Heart right ventricle (tissue), 16 donors: ENCODE data around the gene TTC7B. TPM values are rescaled to one million over a fixed set of nuclear protein-coding genes. Genes with fewer than 3 reads are reported as not detected.

Source experiments
- ATAC-seq, 8 donors: fragments of 200-7000 bp; cut with Tn5 transposase; one replicate each; pipeline ENCODE4 v1.9.1; 2020; ENCODE audit warnings: mild to moderate bottlenecking in 8 of 8, moderate library complexity in 8 of 8, moderate number of reproducible peaks in 1 of 8
- DNase-seq, 2 donors: peaks; one replicate each; pipeline ENCODE4 v3.0.0-alpha.2; 2020
- H3K27ac ChIP-seq, 10 donors: fragments of 200-600 bp; sonication (generic) in 2 of 10; one replicate each; pipeline versions ENCODE4 v1.5.0 to v1.8.0; 2020 to 2022; ENCODE audit warnings: mild to moderate bottlenecking in 3 of 10
- H3K27me3 ChIP-seq, 7 donors: fragments of 200-600 bp; one replicate each; pipeline ENCODE4 v1.8.0; 2021 to 2022; ENCODE audit warnings: mild to moderate bottlenecking in 2 of 7
- H3K36me3 ChIP-seq, 9 donors: fragments of 200-600 bp; sonication (generic) in 1 of 9; one replicate each; pipeline versions ENCODE4 v1.5.0 to v1.8.0; 2020 to 2022; ENCODE audit warnings: mild to moderate bottlenecking in 2 of 9
- H3K4me1 ChIP-seq, 9 donors: fragments of 200-600 bp; sonication (generic) in 1 of 9; one replicate each; pipeline versions ENCODE4 v1.5.0 to v1.8.0; 2020 to 2022; ENCODE audit warnings: mild to moderate bottlenecking in 4 of 9
- H3K4me3 ChIP-seq, 10 donors: fragments of 200-600 bp; sonication (generic) in 2 of 10; one replicate each; pipeline versions ENCODE4 v1.5.0 to v1.8.0; 2020 to 2022; ENCODE audit warnings: mild to moderate bottlenecking in 7 of 10, moderate library complexity in 2 of 10
- H3K9me3 ChIP-seq, 11 donors: fragments of 200-600 bp in 10 of 11; sonication (generic) in 2 of 11; one replicate each; pipeline versions ENCODE4 v1.5.0 to v1.8.0; 2013 to 2022; ENCODE audit warnings: mild to moderate bottlenecking in 2 of 11, control low read depth in 1 of 11, moderate library complexity in 1 of 11
- WGBS, 2 donors: extraction: QIAGEN DNeasy Blood & Tissue Kit; methylation state at CpG; one replicate each; pipeline ENCODE4 v1.1.7; 2013; ENCODE audit warnings: inconsistent platforms in 1 of 2; 5-methylcytosine and 5-hydroxymethylcytosine counted together
- intact Hi-C, 10 donors: fragments of 100-400 bp; cut with DNase I; formaldehyde crosslinking; loops; one replicate each; pipeline versions ENCODE4 v1.11.1 to v1.14.2; 2022
- polyA plus RNA-seq, 2 donors: library from polyadenylated mRNA; stranded (reverse); fragments of 200-250 nt; gene quantifications; one replicate each; pipeline ENCODE4 v1.2.3, GENCODE V29; 2013
- total RNA-seq, 10 donors: library from RNA; stranded (reverse); fragmentation: NEBNext Ultra II Directional in 3 of 10; extraction: Animal tissue kit (Norgen Biotek cat#: 25700) in 3 of 10; gene quantifications; one replicate each; pipeline versions ENCODE4 v1.2.1 to v1.2.4, GENCODE V29; 2021 to 2023
- TF ChIP-seq, protein P1 (sequence below), 9 donors: fragments of 200-600 bp; sonication (generic) in 2 of 9; IDR thresholded peaks; one replicate each; pipeline versions ENCODE4 v1.5.0 to v1.8.0; 2021 to 2022; ENCODE audit warnings: antibody characterized with exemption in 9 of 9, mild to moderate bottlenecking in 5 of 9, moderate library complexity in 1 of 9
- donor health status: Arrhythmogenic right ventricular cardiomyopathy.
- donor health status: ischemic (EF 13 %, LVEDD 7.1; RV severe dilation, severe dysfunction).
- donor health status: healthy with polysubstance abuse.
- donor health status: DM: no; HTN: yes; CAD: no.
- donor health status: DM: no; HTN: no; CAD: no.
- donor health status: ischemic (EF 25% LVEDD 6.9; RV normal size, moderate dysfunction).
- donor health status: ischemic (EF 25% LVEDD 5.7; RV mildly dilated, moderate dysfunction).
- donor health status: healthy.
- donor health status: DM: yes; HTN: yes; CAD: no.
- donor health status: Ischemic cardiomyopathy.
- donor health status: ischemic (EF 35%, LVEDD 5.7; RV mildly dilated, moderate dysfunction).
- donor health status: nonischemic (EF 11% LVEDD 7.7; RV severe dilation, severe dysfunction).
- donor health status: DM: yes; HTN: yes; CAD: no.
- donor health status: PGD.
- donor health status: ischemic (EF 29% LVEDD 5.4; RV normal size, mild dysfunction).
- donor health status: nonischemic (EF 23%, LVEDD 6.1; RV moderate dilation, normal function).

TTC7B gene
- total and polyA plus RNA-seq, 12 donors = 23.0 to 79.4 (median 65.5) TPM

DNA sequence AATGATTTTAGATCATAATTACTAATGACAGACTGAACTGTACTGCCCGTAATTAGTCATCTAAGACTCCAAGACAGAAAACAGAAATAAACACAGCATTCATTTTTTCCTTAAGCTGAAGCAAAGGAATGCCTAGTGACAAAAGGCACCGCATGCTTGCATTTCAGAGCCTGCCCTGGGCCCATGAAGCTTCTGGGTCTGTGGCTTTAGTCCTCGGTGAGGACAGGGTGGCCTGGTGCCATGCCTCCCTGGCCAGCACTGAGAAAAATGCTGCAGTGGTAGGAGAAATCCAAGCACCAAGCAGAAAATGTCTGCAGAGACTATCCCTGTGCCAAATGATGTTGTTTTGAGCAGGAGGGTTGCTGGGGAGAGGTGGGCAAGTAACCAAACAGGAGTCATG is 247.8 kb downstream of the TTC7B start:
- H3K4me3 ChIP-seq = no peak overlapping the region
- no peaks in the 10 kb centered on the region for H3K9me3 ChIP-seq
- 71 to 72% methylated on average over 3 of the region's 3 CpGs for whole genome bisulfite sequencing, 2 donors
- ATAC-seq = peak in 2 of 8 donors; percentile 25 to 29
- intact Hi-C loops = no loop called here
- peak overlapping the region in 3 of 10 donors; percentile 4 to 26 (median 20) for H3K27ac ChIP-seq
- H3K36me3 ChIP-seq = peaks cover 0 to 32% (median 0%) of the 10 kb centered on the region in 9 donors
- H3K4me1 ChIP-seq = peaks cover 0 to 13% (median 11%) of the 10 kb centered on the region in 9 donors
- DNase-seq = no peak
- TF ChIP-seq, protein P1, sequence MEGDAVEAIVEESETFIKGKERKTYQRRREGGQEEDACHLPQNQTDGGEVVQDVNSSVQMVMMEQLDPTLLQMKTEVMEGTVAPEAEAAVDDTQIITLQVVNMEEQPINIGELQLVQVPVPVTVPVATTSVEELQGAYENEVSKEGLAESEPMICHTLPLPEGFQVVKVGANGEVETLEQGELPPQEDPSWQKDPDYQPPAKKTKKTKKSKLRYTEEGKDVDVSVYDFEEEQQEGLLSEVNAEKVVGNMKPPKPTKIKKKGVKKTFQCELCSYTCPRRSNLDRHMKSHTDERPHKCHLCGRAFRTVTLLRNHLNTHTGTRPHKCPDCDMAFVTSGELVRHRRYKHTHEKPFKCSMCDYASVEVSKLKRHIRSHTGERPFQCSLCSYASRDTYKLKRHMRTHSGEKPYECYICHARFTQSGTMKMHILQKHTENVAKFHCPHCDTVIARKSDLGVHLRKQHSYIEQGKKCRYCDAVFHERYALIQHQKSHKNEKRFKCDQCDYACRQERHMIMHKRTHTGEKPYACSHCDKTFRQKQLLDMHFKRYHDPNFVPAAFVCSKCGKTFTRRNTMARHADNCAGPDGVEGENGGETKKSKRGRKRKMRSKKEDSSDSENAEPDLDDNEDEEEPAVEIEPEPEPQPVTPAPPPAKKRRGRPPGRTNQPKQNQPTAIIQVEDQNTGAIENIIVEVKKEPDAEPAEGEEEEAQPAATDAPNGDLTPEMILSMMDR (IDR thresholded peaks at IDR 0.05) = no peak
- no peaks in the 10 kb centered on the region for H3K27me3 ChIP-seq

- ATAC-seq (peak in 1 of 8 donors; percentile 25), DNase-seq (no peak)
- intact Hi-C loops = no loop called here
- Histone ChIP-seq H3K27ac (peak overlapping the region in 2 of 10 donors; percentile 4 to 26), H3K4me3 (no peak overlapping the region), H3K9me3 (no peaks in the 10 kb centered on the region), H3K4me1 (peaks cover 0 to 13% (median 11%) of the 10 kb centered on the region in 9 donors), H3K27me3 (no peaks in the 10 kb centered on the region), H3K36me3 (peaks cover 0 to 32% (median 0%) of the 10 kb centered on the region in 9 donors)
- TF ChIP-seq, protein P1 (IDR thresholded peaks at IDR 0.05) = no peak
- WGBS, 2 donors = 82 to 87% methylated on average over 7 of the region's 7 CpGs
Measured at GRCh38 chr14:90567991-90568390, 248.2 kb downstream of the TTC7B start.

DNA sequence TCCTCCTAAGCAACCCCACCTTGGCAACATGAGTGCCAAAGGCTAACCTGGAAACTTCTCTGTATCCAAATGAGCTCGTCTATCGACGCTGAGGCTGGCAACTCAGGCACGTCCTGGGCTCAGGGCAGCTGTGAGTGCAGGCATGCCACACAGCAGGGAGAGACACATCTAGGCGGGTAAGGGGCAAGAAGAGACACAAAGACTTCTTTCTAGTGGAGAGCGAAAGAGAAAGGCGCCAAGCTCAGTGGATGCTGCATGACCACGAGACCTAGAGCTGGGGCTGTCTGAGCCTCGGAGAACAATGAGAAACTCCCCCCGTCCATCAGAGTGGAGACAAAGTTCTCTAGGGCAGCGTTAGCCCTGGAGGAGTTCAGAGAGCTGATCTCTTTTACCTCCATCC is 249.0 kb downstream of the TTC7B start:
- TF ChIP-seq, protein P1 (IDR thresholded peaks at IDR 0.05) = no peak

DNA sequence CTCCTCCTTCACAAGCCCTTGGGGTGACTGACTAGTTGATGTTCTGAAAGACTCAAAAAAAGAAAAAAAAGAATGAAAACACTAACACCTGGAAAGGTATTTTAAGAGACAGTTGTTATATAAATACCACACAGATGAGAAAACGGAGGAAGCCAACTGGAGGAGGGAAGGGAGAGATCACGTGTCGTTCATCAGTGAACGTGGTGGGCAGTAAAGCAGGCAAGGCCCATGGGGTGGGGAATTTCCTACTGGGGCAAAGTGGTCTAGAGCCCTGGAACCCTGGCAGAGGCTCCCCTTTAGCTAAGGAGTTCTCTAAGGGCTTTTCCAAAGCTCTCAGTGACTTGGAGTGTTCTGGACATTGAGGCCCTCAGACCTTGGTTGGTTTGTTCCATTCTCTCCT is 249.7 kb downstream of the TTC7B start:
- H3K4me1 ChIP-seq = peaks cover 0 to 13% (median 11%) of the 10 kb centered on the region in 9 donors
- ATAC-seq (no peak), DNase-seq (no peak)
- peaks cover 0 to 23% (median 0%) of the 10 kb centered on the region in 9 donors for H3K36me3 ChIP-seq
- intact Hi-C loops = no loop called here
- H3K4me3 ChIP-seq = no peak overlapping the region
- H3K27ac ChIP-seq = no peak overlapping the region
- 93 to 96% methylated on average over 4 of the region's 4 CpGs for whole genome bisulfite sequencing, 2 donors
- H3K9me3 ChIP-seq = no peaks in the 10 kb centered on the region
- H3K27me3 ChIP-seq = no peaks in the 10 kb centered on the region
- TF ChIP-seq, protein P1 (IDR thresholded peaks at IDR 0.05) = no peak

More for the DNA sequence above, 249.0 kb downstream of the TTC7B start:
- Histone ChIP-seq H3K27me3 (no peaks in the 10 kb centered on the region), H3K4me3 (no peak overlapping the region), H3K27ac (no peak overlapping the region), H3K36me3 (peaks cover 0 to 30% (median 0%) of the 10 kb centered on the region in 9 donors), H3K4me1 (peaks cover 0 to 13% (median 11%) of the 10 kb centered on the region in 9 donors), H3K9me3 (no peaks in the 10 kb centered on the region)
- ATAC-seq (no peak), DNase-seq (no peak)
- intact Hi-C loops = no loop called here
- 92 to 96% methylated on average over 11 of the region's 11 CpGs for WGBS, 2 donors
